Measurements from ENCODE around the gene PALM. TPM values are rescaled to one million over a fixed set of nuclear protein-coding genes. Genes with fewer than 3 reads are reported as not detected.
"Not testable (repeated sequence)": the region's sequence is repeated elsewhere in the genome, so short reads cannot be mapped to it uniquely, and the experiment has no call there.

PALM gene, protein sequence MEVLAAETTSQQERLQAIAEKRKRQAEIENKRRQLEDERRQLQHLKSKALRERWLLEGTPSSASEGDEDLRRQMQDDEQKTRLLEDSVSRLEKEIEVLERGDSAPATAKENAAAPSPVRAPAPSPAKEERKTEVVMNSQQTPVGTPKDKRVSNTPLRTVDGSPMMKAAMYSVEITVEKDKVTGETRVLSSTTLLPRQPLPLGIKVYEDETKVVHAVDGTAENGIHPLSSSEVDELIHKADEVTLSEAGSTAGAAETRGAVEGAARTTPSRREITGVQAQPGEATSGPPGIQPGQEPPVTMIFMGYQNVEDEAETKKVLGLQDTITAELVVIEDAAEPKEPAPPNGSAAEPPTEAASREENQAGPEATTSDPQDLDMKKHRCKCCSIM
- total RNA-seq: not detected

GRCh38 chr19:708154-709143 lies at the start of gene PALM:
TSS of gene PALM (plus strand) at chr19:708935. CDS start at chr19:709147, 212 bp downstream.
- Mint-ChIP-seq H3K4me3 (no peak within 1 kb of the TSS), H3K9me3 (ENCODE audit: low read depth) (no peaks in the 10 kb centered on the region)

DNA sequence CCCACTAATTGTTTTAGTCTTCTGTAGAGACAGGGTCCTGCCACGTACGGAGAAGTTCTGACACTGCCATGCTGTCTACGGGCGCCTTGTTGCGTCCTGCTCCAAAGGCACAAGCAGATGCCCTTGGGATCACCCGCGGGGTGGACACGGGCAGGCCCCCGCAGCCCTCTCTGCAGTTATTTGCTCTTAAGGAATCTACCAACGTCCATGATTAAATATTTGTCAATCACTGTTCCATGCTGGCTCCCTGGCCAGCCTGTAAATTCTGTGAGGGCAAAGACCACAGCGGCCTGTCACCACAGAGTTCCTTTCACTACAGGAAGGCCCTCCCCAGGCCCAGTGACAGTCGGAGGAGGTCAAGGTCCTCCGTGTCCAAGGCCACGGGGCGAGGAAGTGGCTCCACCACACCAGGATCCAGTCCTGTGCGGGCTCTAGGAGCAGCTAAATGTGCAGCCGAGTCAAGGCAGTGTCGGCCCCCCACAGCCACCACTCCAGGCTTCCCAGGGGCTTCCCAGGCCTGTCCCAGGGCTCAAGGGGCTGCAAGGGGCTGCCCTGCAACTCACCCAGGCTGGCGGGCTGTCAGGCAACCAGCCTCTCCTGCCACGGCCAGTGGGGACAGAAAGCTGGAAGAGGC lies 47.8 kb upstream of the PALM start:
- no peak for ATAC-seq
- Mint-ChIP-seq H3K4me1 (peaks cover 48% of the 10 kb centered on the region), H3K36me3 (peaks cover 5% of the 10 kb centered on the region)

More at GRCh38 chr19:708154-709143, at the start of gene PALM:
- Mint-ChIP-seq H3K36me3 (no peaks in the 10 kb centered on the region), H3K4me1 (peaks cover 4% of the 10 kb centered on the region), H3K27ac (no peak within 1 kb of the TSS), H3K27me3 (peaks cover 24% of the 10 kb centered on the region)
- CTCF ChIA-PET: no interaction called here
- no peak for ATAC-seq
- no peak for DNase-seq

DNA sequence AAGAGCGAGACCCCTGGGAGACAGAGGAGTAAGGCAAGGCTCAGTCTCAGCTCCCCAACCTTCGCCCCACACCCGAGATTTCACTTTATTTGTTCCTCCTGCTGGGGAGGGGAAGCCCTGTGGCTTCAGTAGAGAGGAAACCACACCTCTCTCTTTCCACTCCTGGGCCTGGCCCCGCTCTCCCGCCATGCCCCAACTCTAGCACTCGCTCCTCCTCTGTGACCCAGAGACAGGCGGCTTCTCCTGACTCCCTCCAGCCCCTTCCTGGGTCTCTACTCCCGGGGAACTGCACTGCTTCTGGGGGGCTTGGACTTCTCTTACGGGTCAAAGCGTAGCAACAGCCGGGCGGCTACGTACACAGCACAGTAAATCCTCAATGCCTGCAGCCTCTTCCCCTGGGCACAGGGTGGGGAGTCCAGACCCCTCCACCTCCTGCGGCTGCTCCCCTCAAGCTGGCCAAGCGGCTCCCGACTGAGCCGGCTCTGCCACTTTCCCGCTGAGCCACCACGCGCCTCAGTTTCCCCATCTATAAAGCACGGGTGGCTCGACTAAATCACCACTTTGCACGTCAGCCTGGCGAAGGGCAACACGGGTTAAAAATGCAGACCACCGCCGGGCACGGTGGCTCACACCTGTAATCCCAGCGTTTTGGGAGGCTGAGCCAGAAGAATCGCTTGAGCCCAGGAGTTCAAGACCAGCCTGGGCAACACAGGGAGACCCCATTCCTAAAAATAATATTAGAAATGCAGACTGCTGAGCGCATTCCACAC lies 47.1 kb upstream of the PALM start:
- H3K27me3 Mint-ChIP-seq: no peaks in the 10 kb centered on the region
- CTCF ChIA-PET: interaction anchor here (1.6 to 2.2 kb wide), 2 partner anchors 18 to 151 kb away, joined by 5 to 9 read pairs; no protein-coding TSS in a partner anchor
- H3K27ac Mint-ChIP-seq: peak overlapping the region; percentile 95
- peaks cover 5% of the 10 kb centered on the region for H3K36me3 Mint-ChIP-seq
- H3K4me3 Mint-ChIP-seq: peak overlapping the region; percentile 94
- peaks cover 47% of the 10 kb centered on the region for H3K4me1 Mint-ChIP-seq
- ATAC-seq: peak; percentile 48
- no peaks in the 10 kb centered on the region for H3K9me3 Mint-ChIP-seq (ENCODE audit: low read depth)
- peak; percentile 83 for DNase-seq

More for the DNA sequence above, 47.8 kb upstream of the PALM start:
- Mint-ChIP-seq H3K4me3 (peak overlapping the region; percentile 94), H3K27me3 (no peaks in the 10 kb centered on the region), H3K27ac (peak overlapping the region; percentile 95), H3K9me3 (ENCODE audit: low read depth) (no peaks in the 10 kb centered on the region)
- DNase-seq: no peak
- CTCF ChIA-PET: interaction anchor here (0.9 to 2.2 kb wide), 4 partner anchors 19 to 323 kb away, joined by 3 to 9 read pairs (median 4); partner anchors contain the start of gene WDR18

DNA sequence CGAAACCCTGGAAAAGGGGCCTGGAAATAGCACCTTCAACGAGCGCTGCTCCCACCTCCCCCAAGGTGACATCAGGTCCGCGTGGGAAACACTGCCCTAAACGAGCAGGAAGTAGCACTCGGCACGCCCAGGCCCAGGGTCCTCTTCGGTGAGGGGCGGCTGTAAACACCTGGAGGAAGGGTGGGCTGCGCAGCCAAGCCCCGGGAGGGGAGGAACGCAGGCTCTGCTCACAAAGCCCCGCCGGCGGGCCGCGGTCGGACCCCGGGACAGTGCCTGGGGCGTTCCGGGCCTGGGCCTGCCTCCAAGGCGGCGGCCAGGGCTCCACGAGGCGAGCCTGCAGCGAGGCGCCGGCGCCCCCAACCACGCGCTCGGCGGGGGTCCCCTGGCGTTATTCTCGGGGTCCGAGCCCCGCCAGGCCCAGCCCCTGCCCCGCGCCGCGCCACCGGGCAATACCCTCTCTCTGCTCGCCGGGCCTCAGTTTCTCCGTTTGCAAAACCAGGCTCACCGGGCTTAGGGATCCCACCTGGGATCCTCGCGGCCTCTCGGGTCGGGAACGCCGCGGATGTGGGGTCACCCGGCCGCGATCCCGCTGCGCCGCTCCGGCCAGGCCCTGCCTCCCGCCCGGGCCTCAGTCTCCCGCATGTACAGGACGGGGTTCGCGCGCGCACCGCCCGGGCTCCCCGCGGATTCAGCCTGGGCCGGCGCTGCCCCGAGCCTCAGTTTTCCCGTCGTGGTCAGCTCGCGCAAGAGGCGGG lies 46.4 kb upstream of the PALM start:
- Mint-ChIP-seq H3K9me3 (ENCODE audit: low read depth) (no peaks in the 10 kb centered on the region), H3K27ac (peak overlapping the region; percentile 95), H3K36me3 (peaks cover 5% of the 10 kb centered on the region), H3K4me3 (peak overlapping the region; percentile 94), H3K27me3 (no peaks in the 10 kb centered on the region), H3K4me1 (peaks cover 42% of the 10 kb centered on the region)
- DNase-seq (peak; percentile 87), ATAC-seq (peak; percentile 43)
- CTCF ChIA-PET: interaction anchor here (1.4 to 3.7 kb wide), 5 partner anchors 17 to 152 kb away, joined by 3 to 40 read pairs (median 6); no protein-coding TSS in a partner anchor

- ATAC-seq: peak; percentile 65
- peak; percentile 95 for DNase-seq
- peaks cover 5% of the 10 kb centered on the region for H3K36me3 Mint-ChIP-seq
- H3K27ac Mint-ChIP-seq: peak within 1 kb of the TSS; percentile 95
- peak within 1 kb of the TSS; percentile 94 for H3K4me3 Mint-ChIP-seq
- peaks cover 40% of the 10 kb centered on the region for H3K4me1 Mint-ChIP-seq
- no peaks in the 10 kb centered on the region for H3K9me3 Mint-ChIP-seq (ENCODE audit: low read depth)
- no peaks in the 10 kb centered on the region for H3K27me3 Mint-ChIP-seq
- CTCF ChIA-PET: interaction anchor here (0.6 to 3.7 kb wide), 6 partner anchors 17 to 414 kb away, joined by 3 to 40 read pairs (median 4); no protein-coding TSS in a partner anchor
Measured at GRCh38 chr19:662962-663681, 45.6 kb upstream of the PALM start, which contains the start of gene RNF126. TSS of gene RNF126 (minus strand) at chr19:663214. CDS start at chr19:663121, 93 bp downstream.

GRCh38 chr19:663682-664117 lies 45.0 kb upstream of the PALM start:
- peak overlapping the region; percentile 75 for H3K4me3 Mint-ChIP-seq
- peaks cover 5% of the 10 kb centered on the region for H3K27me3 Mint-ChIP-seq
- peak overlapping the region; percentile 84 for H3K27ac Mint-ChIP-seq
- no peaks in the 10 kb centered on the region for H3K9me3 Mint-ChIP-seq (ENCODE audit: low read depth)
- CTCF ChIA-PET: interaction anchor here (0.6 to 3.7 kb wide), 6 partner anchors 16 to 413 kb away, joined by 3 to 40 read pairs (median 4); no protein-coding TSS in a partner anchor
- no peak for DNase-seq
- peaks cover 36% of the 10 kb centered on the region for H3K4me1 Mint-ChIP-seq
- peaks cover 5% of the 10 kb centered on the region for H3K36me3 Mint-ChIP-seq
- ATAC-seq: no peak

DNA sequence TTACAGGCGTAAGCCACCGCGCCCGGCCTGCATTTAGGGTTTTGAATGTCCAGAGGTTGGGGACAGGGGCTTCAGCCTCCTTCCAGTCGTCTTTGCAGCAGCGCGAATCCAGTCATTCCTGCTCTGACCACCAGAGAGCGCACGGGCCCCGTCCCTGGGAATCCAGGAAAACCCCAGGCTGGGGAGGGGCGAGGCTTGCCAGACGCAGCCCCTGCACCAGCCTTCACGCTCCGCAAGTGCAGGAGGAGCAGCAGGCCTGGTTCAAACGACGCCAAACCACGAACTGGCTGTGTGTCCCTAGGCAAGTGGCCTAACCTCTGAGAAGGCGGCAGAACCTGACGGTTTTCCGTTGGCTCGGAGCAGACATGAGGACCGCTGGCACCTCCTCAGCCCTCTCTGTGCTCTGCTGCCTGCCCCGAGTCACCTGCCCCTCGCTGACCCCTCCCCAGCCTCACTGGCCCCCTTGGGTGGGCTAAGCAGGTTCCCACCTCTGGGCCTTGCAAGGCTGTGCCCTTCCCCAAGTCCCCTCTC lies 43.8 kb upstream of the PALM start:
- Mint-ChIP-seq H3K27me3 (peaks cover 12% of the 10 kb centered on the region), H3K36me3 (peaks cover 3% of the 10 kb centered on the region), H3K4me3 (peak overlapping the region; percentile 22), H3K27ac (peak overlapping the region; percentile 84), H3K9me3 (ENCODE audit: low read depth) (peaks cover 2% of the 10 kb centered on the region), H3K4me1 (peaks cover 26% of the 10 kb centered on the region)
- CTCF ChIA-PET: interaction anchor here (0.6 to 3.7 kb wide), 7 partner anchors 14 to 132 kb away, joined by 3 to 40 read pairs (median 3); no protein-coding TSS in a partner anchor
- DNase-seq (peak; percentile 81), ATAC-seq (no peak)

- DNase-seq; H3K36me3 Mint-ChIP-seq; H3K9me3 Mint-ChIP-seq (ENCODE audit: low read depth); H3K27ac Mint-ChIP-seq; ATAC-seq; H3K4me3 Mint-ChIP-seq: not testable (repeated sequence)
- H3K4me1 Mint-ChIP-seq: peaks cover 16% of the 10 kb centered on the region
- CTCF ChIA-PET: interaction anchor here (0.9 to 2.0 kb wide), 2 partner anchors 12 to 67 kb away, joined by 5 read pairs; no protein-coding TSS in a partner anchor
- peaks cover 12% of the 10 kb centered on the region for H3K27me3 Mint-ChIP-seq
Measured at GRCh38 chr19:666985-667573, 41.7 kb upstream of the PALM start.

DNA sequence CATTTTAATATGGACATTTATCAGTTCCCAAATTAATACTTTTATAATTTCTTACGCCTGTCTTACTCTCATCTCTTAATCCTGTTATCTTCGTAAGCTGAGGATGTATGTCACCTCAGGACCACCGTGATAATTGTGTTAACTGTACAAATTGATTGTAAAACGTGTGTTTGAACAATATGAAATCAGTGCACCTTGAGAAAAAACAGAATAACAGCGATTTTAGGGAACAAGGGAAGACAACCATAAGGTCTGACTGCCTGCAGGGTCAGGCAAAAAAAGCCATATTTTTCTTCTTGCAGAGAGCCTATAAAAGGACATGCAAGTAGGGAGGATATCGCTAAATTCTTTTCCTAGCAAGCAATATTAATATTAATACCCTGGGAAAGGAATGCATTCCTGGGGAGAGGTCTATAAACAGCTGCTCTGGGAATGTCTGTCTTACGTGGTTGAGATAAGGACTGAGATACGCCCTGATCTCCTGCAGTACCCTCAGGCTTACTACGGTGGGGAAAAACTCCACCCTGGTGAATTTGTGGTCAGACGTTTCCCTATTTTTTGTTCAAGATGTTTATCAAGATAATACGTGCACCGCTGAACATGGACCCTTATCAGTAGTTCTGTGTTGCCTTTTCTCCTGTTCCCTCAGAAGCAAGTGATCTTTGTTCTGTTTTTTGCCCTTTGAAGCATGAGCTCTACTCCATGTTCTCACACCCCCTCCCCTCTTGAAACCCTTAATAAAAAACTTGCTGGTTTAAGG lies 39.9 kb upstream of the PALM start:
- CTCF ChIA-PET: interaction anchor here (1.2 to 2.0 kb wide), 3 partner anchors 11 to 68 kb away, joined by 3 to 7 read pairs (median 5); no protein-coding TSS in a partner anchor
- H3K9me3 Mint-ChIP-seq (ENCODE audit: low read depth); H3K36me3 Mint-ChIP-seq; ATAC-seq; DNase-seq; H3K4me1 Mint-ChIP-seq; H3K27ac Mint-ChIP-seq; H3K4me3 Mint-ChIP-seq: not testable (repeated sequence)
- H3K27me3 Mint-ChIP-seq: peaks cover 16% of the 10 kb centered on the region

- Mint-ChIP-seq H3K4me3 (no peak overlapping the region), H3K9me3 (ENCODE audit: low read depth) (peaks cover 2% of the 10 kb centered on the region), H3K4me1 (no peaks in the 10 kb centered on the region), H3K27ac (no peak overlapping the region), H3K36me3 (no peaks in the 10 kb centered on the region), H3K27me3 (peaks cover 27% of the 10 kb centered on the region)
- ATAC-seq (no peak), DNase-seq (no peak)
- CTCF ChIA-PET: no interaction called here
Measured at GRCh38 chr19:670609-671075, 38.1 kb upstream of the PALM start.
